ENCODE data around the gene ZFP42. TPM values are rescaled to one million over a fixed set of nuclear protein-coding genes. Genes with fewer than 3 reads are reported as not detected.
A peak's percentile ranks its signal among the peaks of the same experiment; 100 is the strongest.

The ZFP42 gene
- total RNA-seq, 1 experiment from 2014 or later: 0.12 TPM

GRCh38 chr4:187992971-187993370 is 2.6 kb upstream of the ZFP42 start:
- peak; percentile 17; the same call in 1 of the 2 replicates for TF ChIP-seq SP1 (IDR thresholded peaks at IDR 0.05; ENCODE audit: low read depth)
- TF ChIP-seq EGR1 (IDR thresholded peaks at IDR 0.05; ENCODE audit: low read depth): no peak
- no peaks in the 10 kb centered on the region for H3K9me2 ChIP-seq (ENCODE audit: insufficient read depth)
- no TSS peak for BruUV-seq (replicated peaks)
- peak; percentile 74 for ATAC-seq
- no peaks in the 10 kb centered on the region for H3K36me3 ChIP-seq (ENCODE audit: control insufficient read depth in 1 of 2, insufficient read depth in 2 of 2, low read length in 2 of 2)
- peak overlapping the region; percentile 84 for H2AFZ ChIP-seq (ENCODE audit: low read depth, low read length, poor library complexity, severe bottlenecking)
- no peaks in the 10 kb centered on the region for H3K27me3 ChIP-seq (ENCODE audit: insufficient read depth, low read length)
- peaks cover 2 to 13% of the 10 kb centered on the region in 2 experiments; a peak in 3 of 4 replicates for H3K4me1 ChIP-seq (ENCODE audit: control insufficient read depth in 1 of 2, insufficient read depth in 2 of 2, low read length in 2 of 2)
- H3K27ac ChIP-seq (ENCODE audit: low read depth, low read length): peak overlapping the region; percentile 17; the same call in 1 of the 2 replicates
- DNase-seq (ENCODE audit: low read depth, low spot score): no peak
- ChIA-PET POLR2A (interaction anchor here (2.3 kb wide), 1 partner anchor 10 kb away, joined by 6 read pairs; no protein-coding TSS in a partner anchor), CTCF (interaction anchor here (0.9 to 2.0 kb wide), 4 partner anchors 10 to 386 kb away, joined by 3 to 4 read pairs (median 4); no protein-coding TSS in a partner anchor), RAD21 (ENCODE audit: low non-redundant PET in 1 of 2, low total read pairs in 2 of 2, uncharacterized antibody in 2 of 2, unreplicated experiment in 2 of 2) (interaction anchor here in 1 of 2 experiments (0.6 kb wide), 1 partner anchor 77 kb away, joined by 3 read pairs; no protein-coding TSS in a partner anchor)
- H4K20me1 ChIP-seq (ENCODE audit: insufficient read depth): no peaks in the 10 kb centered on the region
- intact Hi-C loops (cut with micrococcal nuclease): loop anchor here (2.0 to 10.0 kb wide), 6 partner anchors 114 to 1268 kb away; partner anchors contain the start of genes FAT1 and TRIML2
- H3K4me3 ChIP-seq (replicated peaks in 1 of 2; ENCODE audit: low read depth in 1 of 2, low read length in 2 of 2): no peak overlapping the region
- H3K9ac ChIP-seq (ENCODE audit: low read length): no peak overlapping the region
- no peaks in the 10 kb centered on the region for H3K79me2 ChIP-seq (ENCODE audit: insufficient read depth, low read length)
- H3K4me2 ChIP-seq (ENCODE audit: low read length): peak overlapping the region; percentile 40
- no peaks in the 10 kb centered on the region for H3K9me3 ChIP-seq (ENCODE audit: control insufficient read depth in 1 of 2, insufficient read depth in 1 of 2, low read depth in 1 of 2, low read length in 2 of 2)

GRCh38 chr4:187993827-187994226 is 1.7 kb upstream of the ZFP42 start:
- H3K9me3 ChIP-seq (ENCODE audit: control insufficient read depth in 1 of 2, insufficient read depth in 1 of 2, low read depth in 1 of 2, low read length in 2 of 2): no peaks in the 10 kb centered on the region
- no peaks in the 10 kb centered on the region for H3K9me2 ChIP-seq (ENCODE audit: insufficient read depth)
- H3K4me3 ChIP-seq (replicated peaks in 1 of 2; ENCODE audit: low read depth in 1 of 2, low read length in 2 of 2): no peak overlapping the region
- no peaks in the 10 kb centered on the region for H4K20me1 ChIP-seq (ENCODE audit: insufficient read depth)
- peaks cover 2 to 13% of the 10 kb centered on the region in 2 experiments; a peak in 3 of 4 replicates for H3K4me1 ChIP-seq (ENCODE audit: control insufficient read depth in 1 of 2, insufficient read depth in 2 of 2, low read length in 2 of 2)
- RAD21 ChIA-PET (ENCODE audit: low non-redundant PET in 1 of 2, low total read pairs in 2 of 2, uncharacterized antibody in 2 of 2, unreplicated experiment in 2 of 2): interaction anchor here in 1 of 2 experiments (0.6 kb wide), 1 partner anchor 899 kb away, joined by 3 read pairs; no protein-coding TSS in a partner anchor
- H3K4me2 ChIP-seq (ENCODE audit: low read length): peak overlapping the region; percentile 40
- intact Hi-C loops (cut with micrococcal nuclease): loop anchor here (1.0 to 10.0 kb wide), 7 partner anchors 113 to 1269 kb away; partner anchors contain the start of genes FAT1 and TRIML2
- no peaks in the 10 kb centered on the region for H3K27me3 ChIP-seq (ENCODE audit: insufficient read depth, low read length)
- ATAC-seq (peak; percentile 65; the same call in 1 of the 2 replicates), DNase-seq (ENCODE audit: low read depth, low spot score) (peak; percentile 34)
- POLR2A ChIA-PET: interaction anchor here (2.3 kb wide), 1 partner anchor 9 kb away, joined by 6 read pairs; no protein-coding TSS in a partner anchor
- no peaks in the 10 kb centered on the region for H3K79me2 ChIP-seq (ENCODE audit: insufficient read depth, low read length)
- no peaks in the 10 kb centered on the region for H3K36me3 ChIP-seq (ENCODE audit: control insufficient read depth in 1 of 2, insufficient read depth in 2 of 2, low read length in 2 of 2)
- peak overlapping the region; percentile 84 for H2AFZ ChIP-seq (ENCODE audit: low read depth, low read length, poor library complexity, severe bottlenecking)
- no peak overlapping the region for H3K27ac ChIP-seq (ENCODE audit: low read depth, low read length)
- no peak overlapping the region for H3K9ac ChIP-seq (ENCODE audit: low read length)
- CTCF ChIA-PET: interaction anchor here (0.9 to 2.0 kb wide), 4 partner anchors 9 to 387 kb away, joined by 3 to 4 read pairs (median 4); no protein-coding TSS in a partner anchor
- BruUV-seq (replicated peaks): no TSS peak
- TF ChIP-seq REST (IDR thresholded peaks at IDR 0.05; ENCODE audit: low read depth): no peak
- no peak for TF ChIP-seq YY1 (IDR thresholded peaks at IDR 0.05; ENCODE audit: extremely low read depth, insufficient replicate concordance, low read depth, low read length)
- peak; percentile 74 for TF ChIP-seq RAD21 (IDR thresholded peaks at IDR 0.05; ENCODE audit: low read depth)
- no peak for TF ChIP-seq EGR1 (IDR thresholded peaks at IDR 0.05; ENCODE audit: low read depth)
- no peak for TF ChIP-seq JUND (IDR thresholded peaks at IDR 0.05)
- no peak for TF ChIP-seq ZFX (IDR thresholded peaks at IDR 0.05)
- no peak for TF ChIP-seq MAX (IDR thresholded peaks at IDR 0.05)
- no peak for TF ChIP-seq TCF7L2 (IDR thresholded peaks at IDR 0.05; ENCODE audit: borderline replicate concordance, extremely low read depth, insufficient read depth, insufficient read length)
- no peak for TF ChIP-seq SP1 (IDR thresholded peaks at IDR 0.05; ENCODE audit: low read depth)
- TF ChIP-seq ATF3 (IDR thresholded peaks at IDR 0.05): no peak
- no peak for TF ChIP-seq EZH2phosphoT487 (IDR thresholded peaks at IDR 0.05; ENCODE audit: borderline replicate concordance)
- peak; percentile 57 to 72 (median 66); a peak in 5 of 6 replicates for TF ChIP-seq CTCF (IDR thresholded peaks at IDR 0.05 in 2 of 3, conservative IDR thresholded peaks at IDR 0.05 in 1 of 3; ENCODE audit: borderline replicate concordance in 1 of 3, insufficient read depth in 1 of 3, low read depth in 2 of 3, low read length in 2 of 3)
